Endodermal cell (in vitro differentiated cells): ENCODE results near the gene DNAJC17. TPM values are rescaled to one million over a fixed set of nuclear protein-coding genes. Genes with fewer than 3 reads are reported as not detected.

Experiments
- DNase-seq: peaks from one replicate; pipeline ENCODE4 v3.0.0-alpha.2; 2017
- H3K27ac ChIP-seq: 2 replicates; pipeline ENCODE4 v1.5.1; 2013; ENCODE audit warnings: mild to moderate bottlenecking, low read depth, low read length, moderate library complexity
- H3K27me3 ChIP-seq: 2 replicates; pipeline ENCODE4 v1.6.1; 2013; ENCODE audit warnings: mild to moderate bottlenecking, low read length, moderate library complexity; ENCODE audit not compliant: insufficient read depth, control insufficient read depth, poor library complexity, severe bottlenecking
- H3K36me3 ChIP-seq: 2 replicates; pipeline ENCODE4 v1.7.0; 2013; ENCODE audit warnings: mild to moderate bottlenecking, low read length, moderate library complexity; ENCODE audit not compliant: control insufficient read depth, insufficient read depth
- H3K4me1 ChIP-seq: one replicate; pipeline ENCODE4 v1.7.0; 2013; ENCODE audit warnings: low read length; ENCODE audit not compliant: control insufficient read depth, insufficient read depth
- H3K4me3 ChIP-seq: 2 replicates; pipeline ENCODE4 v1.5.1; 2013; ENCODE audit warnings: mild to moderate bottlenecking, low read length, moderate library complexity
- H3K9ac ChIP-seq: 2 replicates; pipeline ENCODE4 v1.6.1; 2013; ENCODE audit warnings: mild to moderate bottlenecking, low read length, moderate library complexity; ENCODE audit not compliant: poor library complexity, severe bottlenecking; ENCODE audit errors: extremely low read depth
- H3K9me3 ChIP-seq: 2 replicates; pipeline ENCODE4 v1.6.1; 2013; ENCODE audit warnings: mild to moderate bottlenecking, low read length, moderate library complexity; ENCODE audit not compliant: control insufficient read depth
- H3K27ac Mint-ChIP-seq: 2 replicates; pipeline ENCODE4 v1.8.0; 2020; ENCODE audit warnings: mixed read lengths
- H3K27me3 Mint-ChIP-seq: 2 replicates; pipeline ENCODE4 v1.8.0; 2021; ENCODE audit warnings: mild to moderate bottlenecking, mixed read lengths; ENCODE audit not compliant: insufficient read depth
- H3K36me3 Mint-ChIP-seq: 2 replicates; pipeline ENCODE4 v1.8.0; 2020; ENCODE audit warnings: low read depth, mixed read lengths
- H3K4me1 Mint-ChIP-seq: 2 replicates; pipeline ENCODE4 v1.8.0; 2020; ENCODE audit warnings: mixed read lengths
- H3K4me3 Mint-ChIP-seq: 2 replicates; pipeline ENCODE4 v1.8.0; 2020; ENCODE audit warnings: mild to moderate bottlenecking, moderate library complexity, mixed read lengths
- H3K9me3 Mint-ChIP-seq: 2 replicates; pipeline ENCODE4 v1.8.0; 2020; ENCODE audit warnings: mild to moderate bottlenecking, mixed read lengths
- WGBS, 2 experiments: methylation state at CpG; one replicate each; pipeline versions ENCODE4 v1.1.5 to v1.1.7; 2013; ENCODE audit warnings: missing lambda C conversion rate in 2 of 2, mixed read lengths in 1 of 2; ENCODE audit not compliant: insufficient coverage in 1 of 2, insufficient read length in 1 of 2; 5-methylcytosine and 5-hydroxymethylcytosine counted together
- total RNA-seq, 2 donors: library from RNA; stranded (reverse); fragmentation: NEBNext Ultra II Directional in 1 of 2; extraction: Animal tissue kit (Norgen Biotek cat#: 25700) in 1 of 2; gene quantifications; 2 replicates in 1 of 2; 3 replicates in 1 of 2; pipeline ENCODE4 v1.2.1, GENCODE V29; 2021
- TF ChIP-seq, protein P1 (sequence below): fragments of 200-600 bp; sonication (generic); conservative IDR thresholded peaks from 2 replicates; pipeline ENCODE4 v1.5.0; 2021; ENCODE audit warnings: antibody characterized with exemption, mild to moderate bottlenecking

Gene DNAJC17
- total RNA-seq, 2 donors from 2014 or later: 34.0 to 41.0 TPM

DNA sequence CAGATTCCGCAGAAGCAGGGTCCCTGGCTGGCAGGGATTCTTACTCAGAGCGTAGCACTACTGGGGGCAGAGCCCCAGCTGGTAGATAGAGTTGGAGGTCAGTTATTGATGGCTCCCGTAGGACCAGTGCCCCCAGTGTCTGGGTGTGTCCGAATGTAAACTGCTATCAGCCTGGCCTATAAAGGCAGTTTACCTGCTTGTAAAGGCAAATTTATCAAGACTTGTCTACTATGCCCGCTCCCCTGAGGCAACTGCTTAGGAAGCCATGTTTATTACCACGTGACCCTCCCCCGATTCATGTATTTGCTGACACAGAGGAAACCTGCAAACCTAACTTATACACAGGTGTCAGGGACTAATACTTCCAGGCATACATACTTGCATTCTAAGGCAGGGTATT lies 21.8 kb upstream of the DNAJC17 start:
- 94 to 95% methylated on average over 7 of the region's 7 CpGs for WGBS, 2 experiments
- H3K36me3 Mint-ChIP-seq: peaks cover 4% of the 10 kb centered on the region
- H3K4me3 ChIP-seq: no peak overlapping the region
- no peak for DNase-seq
- H3K27me3 ChIP-seq: no peaks in the 10 kb centered on the region
- H3K36me3 ChIP-seq: no peaks in the 10 kb centered on the region
- H3K4me3 Mint-ChIP-seq: no peak overlapping the region
- peaks cover 3% of the 10 kb centered on the region for H3K4me1 ChIP-seq
- peaks cover 5% of the 10 kb centered on the region for H3K4me1 Mint-ChIP-seq
- TF ChIP-seq, protein P1, sequence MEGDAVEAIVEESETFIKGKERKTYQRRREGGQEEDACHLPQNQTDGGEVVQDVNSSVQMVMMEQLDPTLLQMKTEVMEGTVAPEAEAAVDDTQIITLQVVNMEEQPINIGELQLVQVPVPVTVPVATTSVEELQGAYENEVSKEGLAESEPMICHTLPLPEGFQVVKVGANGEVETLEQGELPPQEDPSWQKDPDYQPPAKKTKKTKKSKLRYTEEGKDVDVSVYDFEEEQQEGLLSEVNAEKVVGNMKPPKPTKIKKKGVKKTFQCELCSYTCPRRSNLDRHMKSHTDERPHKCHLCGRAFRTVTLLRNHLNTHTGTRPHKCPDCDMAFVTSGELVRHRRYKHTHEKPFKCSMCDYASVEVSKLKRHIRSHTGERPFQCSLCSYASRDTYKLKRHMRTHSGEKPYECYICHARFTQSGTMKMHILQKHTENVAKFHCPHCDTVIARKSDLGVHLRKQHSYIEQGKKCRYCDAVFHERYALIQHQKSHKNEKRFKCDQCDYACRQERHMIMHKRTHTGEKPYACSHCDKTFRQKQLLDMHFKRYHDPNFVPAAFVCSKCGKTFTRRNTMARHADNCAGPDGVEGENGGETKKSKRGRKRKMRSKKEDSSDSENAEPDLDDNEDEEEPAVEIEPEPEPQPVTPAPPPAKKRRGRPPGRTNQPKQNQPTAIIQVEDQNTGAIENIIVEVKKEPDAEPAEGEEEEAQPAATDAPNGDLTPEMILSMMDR: no peak
- no peak overlapping the region for H3K27ac Mint-ChIP-seq
- H3K9me3 ChIP-seq: no peaks in the 10 kb centered on the region
- H3K27me3 Mint-ChIP-seq: no peaks in the 10 kb centered on the region
- H3K9ac ChIP-seq: no peak overlapping the region
- no peaks in the 10 kb centered on the region for H3K9me3 Mint-ChIP-seq
- no peak overlapping the region for H3K27ac ChIP-seq

DNA sequence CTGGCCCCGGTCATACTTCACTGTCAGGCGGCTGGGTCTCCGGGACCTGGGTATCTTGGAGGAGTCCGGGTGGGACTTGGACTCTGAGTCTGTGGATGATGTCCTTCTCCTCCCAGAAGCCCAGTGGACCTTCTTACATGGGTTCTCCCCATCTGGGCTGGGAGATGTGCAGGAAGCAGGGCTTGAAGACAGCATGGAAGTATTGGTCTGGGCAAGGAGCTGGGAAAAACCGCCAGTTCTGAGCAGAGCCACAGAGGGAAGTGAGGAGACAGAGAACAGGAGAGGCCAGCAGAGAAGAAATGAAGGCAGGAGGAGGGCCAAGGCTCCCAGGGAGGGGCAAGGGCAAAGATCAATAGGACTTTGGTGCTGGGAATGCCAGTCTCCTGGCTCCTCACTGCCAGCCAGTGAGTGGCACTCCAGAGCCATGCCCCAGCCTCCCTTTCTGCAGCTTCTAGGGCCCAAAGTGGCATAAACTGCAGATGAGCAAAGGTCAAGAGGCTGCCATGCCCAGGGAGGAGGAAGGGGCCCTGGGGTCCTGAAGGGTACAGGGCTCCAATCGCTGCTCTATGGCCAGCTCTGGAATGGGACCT lies 21.3 kb upstream of the DNAJC17 start, which contains the start of gene PPP1R14D:
Gene PPP1R14D (minus strand): TSS at position 262 of the 590 bp plus-strand sequence. CDS start 67 bp downstream, at position 195.
- Histone ChIP-seq H3K4me3 (no peak within 1 kb of the TSS), H3K27me3 (no peaks in the 10 kb centered on the region), H3K4me1 (peaks cover 3% of the 10 kb centered on the region), H3K9me3 (no peaks in the 10 kb centered on the region), H3K27ac (no peak within 1 kb of the TSS), H3K36me3 (no peaks in the 10 kb centered on the region), H3K9ac (no peak within 1 kb of the TSS)
- Mint-ChIP-seq H3K27me3 (no peaks in the 10 kb centered on the region), H3K36me3 (peaks cover 4% of the 10 kb centered on the region), H3K4me3 (no peak within 1 kb of the TSS), H3K4me1 (peaks cover 5% of the 10 kb centered on the region), H3K27ac (no peak within 1 kb of the TSS), H3K9me3 (no peaks in the 10 kb centered on the region)
- DNase-seq: no peak
- 95 to 98% methylated on average over 6 of the region's 6 CpGs for WGBS, 2 experiments
- TF ChIP-seq, protein P1: no peak

DNA sequence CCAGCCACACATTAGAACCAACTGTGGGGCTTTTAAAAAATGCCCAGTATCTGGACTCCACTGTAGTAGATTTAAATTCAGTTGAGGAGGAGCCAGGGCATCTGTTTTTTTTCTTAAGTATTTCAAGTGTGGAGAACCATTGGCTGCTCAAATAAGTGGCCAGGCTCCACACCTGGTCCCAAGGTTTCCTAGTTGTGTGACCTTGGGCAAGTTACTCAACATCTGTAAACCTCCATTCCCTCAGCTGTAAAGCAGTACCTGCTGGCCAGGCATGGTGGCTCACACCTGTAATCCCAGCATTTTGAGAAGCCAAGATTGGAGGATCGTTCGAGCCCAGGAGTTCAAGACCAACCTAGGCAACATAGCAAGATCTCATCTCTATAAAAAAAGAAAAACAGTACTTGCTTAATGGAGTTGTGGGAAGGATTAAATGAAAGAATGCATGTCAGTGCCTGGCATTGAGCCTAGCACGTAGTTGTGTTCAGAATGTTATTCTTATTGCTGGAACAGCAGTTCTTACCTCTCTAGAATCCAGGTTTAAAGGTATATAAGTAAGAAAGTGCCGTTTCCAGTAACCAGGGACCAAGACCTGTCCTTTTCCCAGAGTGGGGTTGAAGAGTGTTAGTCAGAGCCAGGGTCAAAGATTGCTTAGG lies 19.3 kb upstream of the DNAJC17 start:
- Histone ChIP-seq H3K9ac (no peak overlapping the region), H3K9me3 (no peaks in the 10 kb centered on the region), H3K27me3 (no peaks in the 10 kb centered on the region), H3K4me1 (peaks cover 3% of the 10 kb centered on the region), H3K36me3 (no peaks in the 10 kb centered on the region), H3K4me3 (no peak overlapping the region), H3K27ac (no peak overlapping the region)
- no peak overlapping the region for H3K27ac Mint-ChIP-seq
- WGBS, 2 experiments: 86 to 93% methylated on average over 3 to 4 of the region's 4 CpGs
- no peaks in the 10 kb centered on the region for H3K36me3 Mint-ChIP-seq
- no peaks in the 10 kb centered on the region for H3K27me3 Mint-ChIP-seq
- H3K4me1 Mint-ChIP-seq: peaks cover 2% of the 10 kb centered on the region
- TF ChIP-seq, protein P1: no peak
- H3K4me3 Mint-ChIP-seq: no peak overlapping the region
- DNase-seq: no peak
- no peaks in the 10 kb centered on the region for H3K9me3 Mint-ChIP-seq
